Measurements from ENCODE around the gene BTLA.
"Not testable (repeated sequence)": the region's sequence is repeated elsewhere in the genome, so short reads cannot be mapped to it uniquely, and the experiment has no call there.

BTLA gene

DNA sequence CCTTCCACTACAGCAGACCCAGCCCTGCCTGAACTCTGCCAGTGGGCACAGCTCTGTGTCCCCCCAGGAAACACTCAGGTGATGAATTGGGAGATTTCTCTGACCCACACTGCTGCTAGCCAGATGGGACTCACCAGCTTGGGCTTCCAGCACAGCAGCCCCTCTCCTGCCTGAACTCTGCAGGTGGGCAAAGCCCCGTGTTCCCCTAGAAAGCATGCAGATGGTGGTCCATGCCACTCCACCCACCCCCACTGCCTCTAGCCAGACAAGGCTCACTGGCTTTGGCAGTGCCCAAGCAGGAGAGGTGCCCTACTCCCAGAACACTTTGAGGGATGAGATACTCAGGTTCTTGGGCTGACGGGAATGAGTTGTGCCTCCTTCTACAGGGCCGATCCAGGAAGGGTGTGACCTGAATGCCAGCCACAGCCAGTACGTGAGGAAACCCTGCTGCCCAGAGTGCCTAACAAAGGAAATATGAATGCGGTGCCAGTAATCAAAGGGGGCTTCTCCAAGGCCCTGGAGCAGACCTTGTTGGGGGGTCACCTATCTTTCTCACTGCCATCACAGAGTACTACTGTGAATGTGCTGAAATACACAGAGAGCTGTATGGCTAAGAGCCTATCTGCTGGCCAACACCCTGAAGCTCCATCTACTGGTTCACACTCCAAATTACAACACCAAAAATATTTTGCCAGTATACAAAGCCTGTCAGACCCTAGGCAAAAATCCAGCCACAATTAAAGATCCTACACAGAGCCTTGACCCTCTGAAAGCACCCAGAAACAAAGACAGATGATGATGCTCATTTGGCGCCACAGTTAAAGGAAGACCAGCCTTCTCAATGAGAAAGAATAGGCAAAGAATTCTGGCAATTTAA is 61.9 kb downstream of the BTLA start:
- DNase-seq: no peak

DNA sequence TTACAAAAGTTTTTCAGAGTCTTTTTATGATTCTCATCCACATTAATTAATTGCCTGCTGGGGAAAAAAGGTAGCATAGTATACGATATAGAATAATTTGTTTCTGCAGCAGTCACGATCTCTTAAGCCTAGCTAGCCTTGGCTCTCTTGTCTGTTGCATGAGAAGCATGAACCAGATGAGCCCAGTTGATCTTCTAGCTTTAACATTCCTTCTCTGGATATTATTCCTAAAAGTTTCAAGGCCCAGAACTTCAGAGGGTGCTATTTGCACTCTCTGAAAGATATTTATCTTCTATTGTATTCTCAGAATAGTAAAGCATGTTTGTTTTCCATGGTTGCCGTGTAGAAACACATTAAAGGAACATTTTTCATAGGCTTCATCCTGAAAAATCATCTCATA is 69.3 kb downstream of the BTLA start:
- no peak for DNase-seq

DNA sequence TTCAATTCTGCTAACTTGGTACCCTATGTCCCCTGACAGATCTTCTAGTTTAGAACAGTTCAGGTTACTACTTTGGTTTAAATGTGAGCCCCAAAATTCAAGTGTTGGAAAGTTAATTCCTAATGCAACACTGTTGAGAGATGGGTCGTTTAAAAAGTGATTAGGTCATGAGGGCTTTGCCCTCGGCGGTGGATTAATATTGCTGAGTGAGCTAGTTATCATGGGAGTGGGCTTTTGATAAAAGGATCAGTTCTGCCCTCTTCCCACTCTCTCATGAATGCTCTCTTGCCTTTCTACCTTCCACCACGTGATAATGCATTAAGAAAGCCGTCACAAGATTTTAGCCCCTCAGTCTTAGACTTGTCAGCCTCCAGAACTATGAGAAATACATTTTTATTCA is 72.1 kb downstream of the BTLA start:
- DNase-seq: no peak

DNA sequence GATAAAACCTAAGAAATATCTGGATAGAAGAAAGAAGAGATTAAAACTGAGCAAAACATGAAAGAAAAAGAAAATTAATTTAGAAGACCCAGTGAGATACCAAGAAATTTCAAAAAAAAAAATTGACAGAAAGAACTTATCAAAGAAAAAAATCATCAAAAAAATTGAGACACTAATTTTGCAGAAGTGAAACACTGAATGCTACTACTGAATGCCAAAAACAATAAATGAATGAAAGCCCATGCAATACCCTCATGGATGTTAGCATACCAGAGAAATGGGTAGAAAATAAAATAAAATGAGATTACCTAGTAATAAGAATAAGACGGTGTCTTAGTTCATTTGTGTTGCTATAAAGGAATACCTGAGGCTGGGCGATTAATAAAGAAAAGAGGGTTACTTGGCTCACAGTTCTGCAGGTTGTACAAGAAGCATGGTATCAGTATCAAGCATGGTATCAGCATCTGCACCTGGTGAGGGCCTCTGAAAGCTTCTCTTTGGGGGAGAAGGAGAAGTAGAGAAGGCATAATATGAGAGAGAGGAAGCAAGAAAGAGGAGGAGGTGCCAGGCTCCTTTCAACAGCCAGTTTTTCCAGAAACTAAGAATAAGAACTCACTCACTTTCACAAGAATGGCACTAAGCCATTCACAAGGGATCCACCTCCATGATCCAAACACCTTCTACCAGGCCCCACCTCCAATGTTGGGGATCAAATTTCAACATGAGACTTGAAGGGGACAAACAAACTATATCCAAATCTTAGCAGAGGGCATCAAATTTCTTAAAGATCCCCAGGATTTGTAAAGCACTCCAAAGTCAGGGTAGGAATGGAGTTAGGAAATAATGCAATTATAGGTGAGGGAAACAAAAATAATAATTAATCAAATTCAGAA is 73.2 kb downstream of the BTLA start:
- DNase-seq: no peak

DNA sequence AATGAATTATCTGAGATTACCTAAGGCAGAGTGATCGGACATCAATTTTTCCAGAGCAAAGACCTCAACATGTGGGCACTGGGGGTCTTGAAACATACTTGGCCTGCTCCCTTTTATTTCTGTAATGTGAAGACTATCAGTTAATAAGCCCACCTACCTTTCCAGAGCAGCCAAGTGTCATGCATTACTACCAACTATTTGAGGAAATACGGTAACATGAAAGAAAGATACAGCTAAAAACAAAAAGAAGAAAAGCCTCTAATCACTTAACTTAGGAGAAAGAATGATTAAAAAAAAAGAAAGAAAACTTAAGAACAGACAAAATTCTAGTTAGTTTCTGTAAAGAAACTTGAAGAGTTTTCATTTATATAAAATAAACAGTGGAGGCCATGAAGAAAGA is 73.9 kb downstream of the BTLA start:
- DNase-seq: no peak

DNA sequence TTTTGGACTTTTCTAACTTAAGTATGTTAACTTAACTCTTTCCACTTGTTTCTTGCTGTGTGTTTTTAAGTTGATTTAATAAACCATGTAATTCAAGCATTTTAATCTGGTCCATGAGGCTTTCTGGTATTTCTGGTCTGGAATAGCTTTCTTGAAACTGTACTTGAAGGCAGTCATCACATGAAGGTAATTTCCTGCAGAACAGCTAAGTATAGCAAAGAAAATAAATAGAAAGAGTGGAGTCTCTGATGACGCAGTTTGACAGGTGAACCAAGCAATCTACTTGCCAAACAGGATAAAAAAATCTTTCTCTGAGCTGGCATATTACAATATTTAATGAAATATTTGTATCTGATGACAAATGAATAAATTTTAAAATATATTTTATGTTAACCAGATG is 74.9 kb downstream of the BTLA start:
- DNase-seq: no peak

DNA sequence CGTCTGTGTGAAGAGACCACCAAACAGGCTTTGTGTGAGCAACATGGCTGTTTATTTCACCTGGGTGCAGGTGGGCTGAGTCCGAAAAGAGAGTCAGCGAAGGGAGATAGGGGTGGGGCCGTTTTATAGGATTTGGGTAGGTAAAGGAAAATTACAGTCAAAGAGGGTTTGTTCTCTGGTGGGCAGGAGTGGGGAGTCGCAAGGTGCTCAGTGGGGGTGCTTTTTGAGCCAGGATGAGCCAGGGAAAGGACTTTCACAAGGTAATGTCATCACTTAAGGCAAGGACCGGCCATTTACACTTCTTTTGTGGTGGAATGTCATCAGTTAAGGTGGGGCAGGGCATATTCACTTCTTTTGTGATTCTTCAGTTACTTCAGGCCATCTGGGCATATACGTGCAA is 76.4 kb downstream of the BTLA start:
- DNase-seq: not testable (repeated sequence)

DNA sequence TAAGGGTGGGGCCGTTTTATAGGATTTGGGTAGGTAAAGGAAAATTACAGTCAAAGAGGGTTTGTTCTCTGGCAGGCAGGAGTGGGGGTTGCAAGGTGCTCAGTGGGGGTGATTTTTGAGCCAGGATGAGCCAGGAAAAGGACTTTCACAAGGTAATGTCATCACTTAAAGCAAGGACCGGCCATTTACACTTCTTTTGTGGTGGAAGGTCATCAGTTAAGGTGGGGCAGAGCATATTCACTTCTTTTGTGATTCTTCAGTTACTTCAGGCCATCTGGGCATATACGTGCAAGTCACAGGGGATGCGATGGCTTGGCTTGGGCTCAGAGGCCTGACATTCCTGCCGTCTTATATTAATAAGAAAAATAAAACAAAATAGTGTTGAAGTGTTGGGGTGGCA is 80.7 kb downstream of the BTLA start:
- not testable (repeated sequence) for DNase-seq

DNA sequence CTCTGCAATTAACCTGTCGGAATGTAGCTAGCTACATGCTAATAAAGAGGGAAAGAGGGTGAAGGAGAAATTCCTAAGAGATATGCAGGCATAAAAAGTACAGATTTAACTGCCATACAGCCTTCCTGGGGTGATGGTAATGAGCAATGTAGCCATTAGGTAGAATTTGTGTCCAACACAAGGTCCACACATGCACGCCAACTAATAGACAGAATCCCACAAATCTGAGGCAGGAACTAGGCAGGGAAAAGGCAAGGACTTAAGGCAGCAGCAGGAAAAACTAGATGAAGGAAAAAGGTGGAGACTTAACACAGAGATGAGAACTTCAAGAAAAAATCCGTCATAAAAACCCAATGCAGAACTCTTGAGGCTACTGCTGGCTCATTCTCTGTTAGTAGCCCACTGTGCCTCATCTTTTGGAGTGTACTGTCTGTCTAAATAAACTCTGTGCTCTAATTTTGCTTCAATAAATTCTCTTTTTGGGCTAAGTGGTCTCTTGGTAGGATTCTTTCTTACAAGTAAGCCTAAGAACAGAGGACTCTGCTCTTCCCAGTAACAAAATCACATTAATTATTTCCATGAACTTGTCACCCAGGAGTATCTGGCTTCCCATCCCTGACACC is 81.5 kb downstream of the BTLA start:
- DNase-seq: no peak

DNA sequence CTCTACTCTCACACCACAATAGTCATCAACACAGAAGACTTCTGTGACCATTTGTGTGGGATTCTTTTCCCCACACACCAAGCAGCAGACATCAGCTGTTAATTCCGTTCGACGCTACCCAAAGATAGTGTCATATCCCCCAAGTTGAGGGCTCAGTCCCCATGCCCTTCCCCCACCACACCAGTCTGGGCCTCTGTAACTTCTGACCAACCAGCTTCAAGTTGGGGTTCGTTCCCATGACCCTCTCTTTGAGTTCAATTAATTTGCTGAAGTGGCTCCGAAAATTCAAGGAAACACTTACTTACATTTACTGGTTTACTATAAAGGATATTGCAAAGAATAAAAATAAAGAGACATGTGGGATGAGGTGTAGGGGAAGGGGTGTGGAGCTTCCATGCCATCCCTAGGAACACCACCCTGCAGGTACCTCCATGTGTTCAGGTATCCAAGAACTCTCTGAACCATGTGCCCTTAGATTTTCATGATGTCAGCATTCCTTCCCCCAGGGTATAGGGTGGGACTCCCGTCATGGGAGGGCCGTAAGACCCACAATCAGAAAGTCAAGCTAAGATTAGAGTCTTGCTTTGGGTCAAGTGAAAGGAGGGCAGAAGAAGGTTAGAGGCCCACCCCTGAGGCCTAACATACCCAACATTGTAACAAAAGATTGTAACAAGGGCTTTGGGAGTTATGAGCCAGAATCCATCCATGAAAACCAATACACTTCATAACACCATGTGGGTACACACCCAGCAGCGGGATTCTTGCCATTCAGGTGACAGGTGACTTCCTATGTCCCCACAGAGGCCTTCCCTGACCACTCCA is 82.7 kb downstream of the BTLA start:
- no peak for DNase-seq

DNA sequence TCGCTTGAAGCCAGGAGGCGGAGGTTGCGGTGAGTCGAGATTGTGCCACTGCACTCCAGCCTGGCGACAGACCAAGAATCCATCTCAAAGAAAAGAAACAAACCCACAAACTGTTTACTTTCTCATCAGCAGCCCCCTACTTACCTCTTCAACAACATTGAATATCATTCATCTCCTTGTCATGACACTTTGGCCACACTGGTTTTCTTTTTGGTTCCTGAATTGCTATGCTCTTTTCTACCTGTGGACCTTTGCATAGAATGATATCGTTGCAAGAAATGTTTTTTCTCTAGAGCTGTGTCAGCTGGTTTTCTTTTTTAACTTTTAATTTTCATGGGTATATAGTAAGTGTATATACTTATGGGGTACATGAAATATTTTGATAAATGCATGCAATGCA is 83.9 kb downstream of the BTLA start:
- no peak for DNase-seq

All from kidney glomerular epithelial cell (primary cell).